Activated CD8-positive, alpha-beta T cell treated with anti-CD3 and anti-CD28 coated beads, Interleukin-2, amount 10 ng/mL, durations not matched to agents 7 days and 5 days (primary cell): ENCODE data around the gene PLCL1. TPM values are rescaled to one million over a fixed set of nuclear protein-coding genes. Genes with fewer than 3 reads are reported as not detected.

Experiments used
- ATAC-seq: fragments of 150-1000 bp; cut with Tn5 transposase; one replicate; pipeline ENCODE4 v1.10.0; 2021; ENCODE audit warnings: moderate library complexity
- CTCF ChIA-PET: fragments of 350-600 bp; sonication (Branson Sonifier 250); formaldehyde crosslinking; loops from one replicate; lab custom pipeline; 2021; ENCODE audit warnings: antibody characterized with exemption; lab: Charles Lee
- POLR2A ChIA-PET: fragments of 350-600 bp; sonication (Branson Sonifier 250); formaldehyde crosslinking; loops from one replicate; lab custom pipeline; 2021; ENCODE audit warnings: antibody characterized with exemption; lab: Charles Lee
- DNase-seq: peaks from one replicate; pipeline ENCODE4 v3.0.0-alpha.2; 2020
- H3K27ac Mint-ChIP-seq: one replicate; pipeline ENCODE4 v1.8.0; 2021; ENCODE audit warnings: mild to moderate bottlenecking, mixed read lengths
- H3K27me3 Mint-ChIP-seq: one replicate; pipeline ENCODE4 v1.8.0; 2021; ENCODE audit warnings: low read depth, mixed read lengths
- H3K36me3 Mint-ChIP-seq: one replicate; pipeline ENCODE4 v1.8.0; 2021; ENCODE audit warnings: low read depth, mixed read lengths
- H3K4me1 Mint-ChIP-seq: one replicate; pipeline ENCODE4 v1.8.0; 2021; ENCODE audit warnings: low read depth, mixed read lengths
- H3K4me3 Mint-ChIP-seq: one replicate; pipeline ENCODE4 v1.8.0; 2021; ENCODE audit warnings: mild to moderate bottlenecking, mixed read lengths
- H3K9me3 Mint-ChIP-seq: one replicate; pipeline ENCODE4 v1.8.0; 2022; ENCODE audit warnings: mixed read lengths; ENCODE audit not compliant: insufficient read depth
- total RNA-seq, 2 experiments: library from RNA; stranded (reverse); gene quantifications; one replicate each; pipeline ENCODE4 v1.2.3, GENCODE V29; 2021

Gene PLCL1
- total RNA-seq, 2 experiments from 2014 or later: 0.08 to 0.18 TPM

DNA sequence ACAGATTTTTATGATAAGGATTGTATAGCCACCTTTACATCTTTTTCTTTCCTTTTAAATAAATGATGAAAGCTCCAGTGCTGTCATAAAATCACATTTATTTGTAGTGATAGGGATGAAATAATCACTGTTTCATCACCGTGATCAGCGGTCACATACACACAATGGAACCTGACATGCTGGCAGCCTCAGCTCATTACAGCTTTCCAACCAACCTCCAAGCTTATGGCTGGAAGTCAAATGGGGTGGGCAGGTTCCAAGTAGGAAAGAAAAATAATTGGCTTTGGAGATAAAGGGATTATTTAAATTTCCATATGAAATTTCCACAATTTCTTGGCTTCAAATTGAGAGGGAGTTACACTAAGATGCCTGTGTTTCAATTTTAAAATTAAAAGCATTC is 251.3 kb downstream of the PLCL1 start:
- ChIA-PET CTCF (interaction anchor here (0.8 kb wide), 1 partner anchor 251 kb away, joined by 3 read pairs; the partner anchor contains the start of gene PLCL1), POLR2A (no interaction called here)
- no peaks in the 10 kb centered on the region for H3K36me3 Mint-ChIP-seq
- no peaks in the 10 kb centered on the region for H3K4me1 Mint-ChIP-seq
- no peak overlapping the region for H3K4me3 Mint-ChIP-seq
- no peaks in the 10 kb centered on the region for H3K27me3 Mint-ChIP-seq
- ATAC-seq (no peak), DNase-seq (no peak)
- no peaks in the 10 kb centered on the region for H3K9me3 Mint-ChIP-seq
- H3K27ac Mint-ChIP-seq: no peak overlapping the region

GRCh38 chr2:198056836-198057235 is 252.4 kb downstream of the PLCL1 start:
- Mint-ChIP-seq H3K27me3 (no peaks in the 10 kb centered on the region), H3K9me3 (no peaks in the 10 kb centered on the region), H3K4me3 (no peak overlapping the region), H3K4me1 (no peaks in the 10 kb centered on the region), H3K36me3 (no peaks in the 10 kb centered on the region), H3K27ac (no peak overlapping the region)
- ATAC-seq: no peak
- ChIA-PET POLR2A (no interaction called here), CTCF (interaction anchor here (1.0 kb wide), 1 partner anchor 255 kb away, joined by 3 read pairs; no protein-coding TSS in a partner anchor)
- DNase-seq: no peak

DNA sequence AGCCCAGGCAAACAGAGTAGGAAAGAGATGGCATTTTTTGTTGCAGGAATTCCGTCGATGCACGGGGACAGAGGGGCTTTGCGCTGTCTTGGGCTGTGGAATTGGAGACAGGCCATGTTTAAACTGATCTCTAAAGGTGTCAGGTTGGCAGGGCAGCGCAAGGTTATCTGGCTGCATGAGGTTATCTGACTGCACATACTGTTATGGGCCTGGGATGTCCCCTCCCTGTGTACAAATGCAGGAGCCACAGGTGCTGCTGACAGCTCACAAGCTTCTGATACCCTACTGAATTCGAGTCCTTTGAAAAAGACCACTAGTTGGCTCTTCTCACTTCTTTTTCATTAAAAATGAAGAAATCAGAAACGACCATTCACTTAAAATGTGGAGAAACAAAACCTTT is 255.4 kb downstream of the PLCL1 start:
- ChIA-PET CTCF (no interaction called here), POLR2A (no interaction called here)
- no peak overlapping the region for H3K27ac Mint-ChIP-seq
- ATAC-seq: no peak
- no peaks in the 10 kb centered on the region for H3K4me1 Mint-ChIP-seq
- H3K4me3 Mint-ChIP-seq: no peak overlapping the region
- no peaks in the 10 kb centered on the region for H3K27me3 Mint-ChIP-seq
- no peak for DNase-seq
- no peaks in the 10 kb centered on the region for H3K9me3 Mint-ChIP-seq
- no peaks in the 10 kb centered on the region for H3K36me3 Mint-ChIP-seq

DNA sequence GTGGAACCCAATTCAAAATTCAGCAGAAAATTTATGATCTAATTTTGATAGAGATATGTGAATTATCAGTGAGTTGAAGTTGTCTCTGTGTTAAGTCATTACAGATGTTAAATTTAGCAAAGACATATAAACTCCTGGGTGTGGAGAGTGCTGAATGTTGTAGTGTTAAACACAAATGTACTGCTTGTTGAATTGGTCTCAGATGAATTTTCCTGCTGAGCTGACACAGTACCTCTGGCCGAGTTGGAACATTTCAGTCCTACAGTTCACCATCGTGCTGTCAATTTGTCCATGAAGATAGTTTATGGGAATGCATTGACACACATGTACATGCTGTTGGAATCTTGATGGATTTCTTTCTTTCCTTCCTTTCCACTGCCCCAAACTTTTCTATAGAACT is 255.9 kb downstream of the PLCL1 start:
- H3K27ac Mint-ChIP-seq: no peak overlapping the region
- H3K9me3 Mint-ChIP-seq: no peaks in the 10 kb centered on the region
- H3K4me3 Mint-ChIP-seq: no peak overlapping the region
- H3K27me3 Mint-ChIP-seq: no peaks in the 10 kb centered on the region
- H3K36me3 Mint-ChIP-seq: no peaks in the 10 kb centered on the region
- ATAC-seq (no peak), DNase-seq (no peak)
- no peaks in the 10 kb centered on the region for H3K4me1 Mint-ChIP-seq
- ChIA-PET CTCF (interaction anchor here (1.1 kb wide), 1 partner anchor 237 kb away, joined by 3 read pairs; no protein-coding TSS in a partner anchor), POLR2A (no interaction called here)

GRCh38 chr2:198062826-198063225 is 258.4 kb downstream of the PLCL1 start:
- CTCF ChIA-PET: no interaction called here
- POLR2A ChIA-PET: no interaction called here
- DNase-seq: no peak
- Mint-ChIP-seq H3K27ac (no peak overlapping the region), H3K27me3 (peaks cover 2% of the 10 kb centered on the region), H3K4me3 (no peak overlapping the region), H3K4me1 (no peaks in the 10 kb centered on the region), H3K9me3 (no peaks in the 10 kb centered on the region), H3K36me3 (no peaks in the 10 kb centered on the region)
- no peak for ATAC-seq

DNA sequence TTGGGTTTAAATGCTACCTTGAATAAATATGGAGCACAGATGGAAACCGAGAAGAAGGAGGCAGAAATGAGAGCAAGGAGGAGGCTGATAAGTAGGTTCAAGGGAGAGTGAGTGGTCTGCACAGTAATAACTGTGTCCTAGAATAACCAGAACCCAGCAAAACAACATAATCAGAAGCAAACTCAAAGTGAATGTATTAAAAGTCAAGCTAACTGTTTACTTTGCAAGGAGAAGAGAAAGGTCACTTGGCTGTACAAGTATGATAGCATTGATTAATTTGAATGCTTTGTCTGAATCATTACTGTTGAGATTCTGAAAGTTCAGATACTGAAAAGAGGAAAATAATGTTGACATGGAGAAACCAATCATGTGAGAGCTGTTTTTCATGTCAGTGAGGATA is 258.8 kb downstream of the PLCL1 start:
- Mint-ChIP-seq H3K9me3 (no peaks in the 10 kb centered on the region), H3K36me3 (no peaks in the 10 kb centered on the region), H3K4me1 (no peaks in the 10 kb centered on the region), H3K27ac (no peak overlapping the region), H3K4me3 (no peak overlapping the region), H3K27me3 (peaks cover 2% of the 10 kb centered on the region)
- ChIA-PET POLR2A (no interaction called here), CTCF (no interaction called here)
- ATAC-seq (no peak), DNase-seq (no peak)

GRCh38 chr2:198065322-198065721 is 260.9 kb downstream of the PLCL1 start:
- ChIA-PET POLR2A (no interaction called here), CTCF (interaction anchor here (0.7 to 1.2 kb wide), 3 partner anchors 11 to 261 kb away, joined by 3 to 4 read pairs (median 3); partner anchors contain the start of gene PLCL1)
- no peak overlapping the region for H3K4me3 Mint-ChIP-seq
- H3K36me3 Mint-ChIP-seq: no peaks in the 10 kb centered on the region
- ATAC-seq: no peak
- no peaks in the 10 kb centered on the region for H3K4me1 Mint-ChIP-seq
- no peak overlapping the region for H3K27ac Mint-ChIP-seq
- no peak for DNase-seq
- peaks cover 2% of the 10 kb centered on the region for H3K27me3 Mint-ChIP-seq
- H3K9me3 Mint-ChIP-seq: no peaks in the 10 kb centered on the region

GRCh38 chr2:198066597-198066996 is 262.2 kb downstream of the PLCL1 start:
- Mint-ChIP-seq H3K4me3 (no peak overlapping the region), H3K27ac (no peak overlapping the region), H3K27me3 (peaks cover 2% of the 10 kb centered on the region), H3K4me1 (no peaks in the 10 kb centered on the region), H3K9me3 (no peaks in the 10 kb centered on the region), H3K36me3 (no peaks in the 10 kb centered on the region)
- DNase-seq: no peak
- ChIA-PET CTCF (interaction anchor here (1.2 kb wide), 1 partner anchor 262 kb away, joined by 3 read pairs; the partner anchor contains the start of gene PLCL1), POLR2A (no interaction called here)
- ATAC-seq: no peak

DNA sequence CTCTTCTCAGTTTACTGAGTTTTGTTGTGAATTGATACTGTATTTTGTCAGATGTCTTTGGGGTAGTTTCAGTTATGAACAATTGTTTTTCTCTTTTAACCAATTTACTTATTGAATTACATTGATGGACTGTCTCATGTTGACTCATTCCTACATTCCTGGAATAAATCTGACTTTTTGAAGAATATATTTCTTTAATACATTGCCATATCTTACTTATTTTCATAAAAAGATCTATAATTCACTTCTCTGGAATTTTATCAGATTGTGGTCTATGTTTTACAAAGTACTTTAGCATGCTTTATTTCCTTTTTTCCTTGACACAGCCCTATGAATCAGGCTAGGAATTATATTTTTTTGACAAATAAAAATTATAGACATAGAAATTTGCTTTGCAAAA is 268.3 kb downstream of the PLCL1 start:
- DNase-seq: no peak
- Mint-ChIP-seq H3K4me3 (no peak overlapping the region), H3K4me1 (no peaks in the 10 kb centered on the region), H3K27ac (no peak overlapping the region), H3K9me3 (no peaks in the 10 kb centered on the region), H3K36me3 (no peaks in the 10 kb centered on the region), H3K27me3 (no peaks in the 10 kb centered on the region)
- POLR2A ChIA-PET: no interaction called here
- CTCF ChIA-PET: no interaction called here
- ATAC-seq: no peak

DNA sequence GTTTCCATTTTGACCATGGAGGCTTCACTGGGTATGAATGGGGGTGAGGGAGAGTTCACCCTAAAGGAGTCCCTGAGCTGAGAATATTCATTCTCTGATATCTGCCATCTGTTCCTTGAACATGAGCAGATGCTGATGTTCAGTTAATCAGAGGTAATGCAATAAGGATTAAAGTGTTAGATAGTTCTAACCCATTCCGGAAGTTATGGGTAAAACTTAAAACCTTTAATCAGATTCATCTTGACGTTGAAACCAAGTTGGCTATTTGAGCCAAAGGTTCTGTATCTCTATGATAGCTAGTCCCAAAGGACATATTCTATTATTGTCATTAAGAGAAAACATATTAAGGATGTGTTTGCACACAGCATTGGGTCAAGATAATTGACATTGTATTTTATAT is 268.9 kb downstream of the PLCL1 start:
- no peak for ATAC-seq
- no peak overlapping the region for H3K27ac Mint-ChIP-seq
- CTCF ChIA-PET: interaction anchor here (0.6 kb wide), 1 partner anchor 194 kb away, joined by 3 read pairs; no protein-coding TSS in a partner anchor

GRCh38 chr2:198077477-198077876 is 273.1 kb downstream of the PLCL1 start:
- no peak for DNase-seq
- CTCF ChIA-PET: no interaction called here

More for the DNA sequence above, 268.9 kb downstream of the PLCL1 start:
- Mint-ChIP-seq H3K9me3 (no peaks in the 10 kb centered on the region), H3K4me1 (no peaks in the 10 kb centered on the region), H3K36me3 (no peaks in the 10 kb centered on the region), H3K4me3 (no peak overlapping the region), H3K27me3 (no peaks in the 10 kb centered on the region)
- no peak for DNase-seq
- POLR2A ChIA-PET: no interaction called here

GRCh38 chr2:198080879-198081765 is 276.7 kb downstream of the PLCL1 start:
- no peaks in the 10 kb centered on the region for H3K36me3 Mint-ChIP-seq
- no peaks in the 10 kb centered on the region for H3K27me3 Mint-ChIP-seq
- DNase-seq (no peak), ATAC-seq (no peak)
- no peaks in the 10 kb centered on the region for H3K9me3 Mint-ChIP-seq
- H3K4me1 Mint-ChIP-seq: no peaks in the 10 kb centered on the region
- ChIA-PET POLR2A (no interaction called here), CTCF (no interaction called here)
- no peak overlapping the region for H3K27ac Mint-ChIP-seq
- no peak overlapping the region for H3K4me3 Mint-ChIP-seq

More at GRCh38 chr2:198077477-198077876, 273.1 kb downstream of the PLCL1 start:
- Mint-ChIP-seq H3K27ac (no peak overlapping the region), H3K4me3 (no peak overlapping the region), H3K4me1 (no peaks in the 10 kb centered on the region), H3K36me3 (no peaks in the 10 kb centered on the region), H3K27me3 (no peaks in the 10 kb centered on the region), H3K9me3 (no peaks in the 10 kb centered on the region)
- no peak for ATAC-seq
- POLR2A ChIA-PET: no interaction called here
